ENCODE data around the gene PEPD.
A peak's percentile ranks its signal among the peaks of the same experiment; 100 is the strongest.

PEPD gene

GRCh38 chr19:33456076-33456844, 65.3 kb downstream of the PEPD start:
- DNase-seq: no peak

- DNase-seq: no peak
Measured at GRCh38 chr19:33453265-33453664, 68.3 kb downstream of the PEPD start.

- DNase-seq: no peak
Measured at GRCh38 chr19:33450689-33451088, 70.9 kb downstream of the PEPD start.

GRCh38 chr19:33449799-33450198, 71.8 kb downstream of the PEPD start:
- DNase-seq: no peak

- no peak for DNase-seq
Measured at GRCh38 chr19:33448159-33448516, 73.5 kb downstream of the PEPD start.

- no peak for DNase-seq
Measured at GRCh38 chr19:33447336-33448158, 74.0 kb downstream of the PEPD start.

- no peak for DNase-seq
Measured at GRCh38 chr19:33446330-33447293, 75.0 kb downstream of the PEPD start.

GRCh38 chr19:33445442-33446329, 75.9 kb downstream of the PEPD start:
- no peak for DNase-seq

GRCh38 chr19:33444562-33445441, 76.8 kb downstream of the PEPD start:
- no peak for DNase-seq

- DNase-seq: no peak
Measured at GRCh38 chr19:33443638-33444561, 77.7 kb downstream of the PEPD start.

GRCh38 chr19:33442706-33443105, 78.9 kb downstream of the PEPD start:
- no peak for DNase-seq

GRCh38 chr19:33441828-33442227, 79.8 kb downstream of the PEPD start:
- DNase-seq: no peak

GRCh38 chr19:33441277-33441699, 80.3 kb downstream of the PEPD start:
- no peak for DNase-seq

GRCh38 chr19:33440682-33441081, 80.9 kb downstream of the PEPD start:
- DNase-seq: no peak

GRCh38 chr19:33440241-33440640, 81.3 kb downstream of the PEPD start:
- DNase-seq: no peak

- DNase-seq: no peak
Measured at GRCh38 chr19:33438987-33439781, 82.4 kb downstream of the PEPD start.

GRCh38 chr19:33437821-33438671, 83.5 kb downstream of the PEPD start:
- DNase-seq: peak; percentile 95

- DNase-seq: no peak
Measured at GRCh38 chr19:33437393-33437820, 84.2 kb downstream of the PEPD start.

Measured in SHP77 treated with DMSO at 0.1 percent for 48 hours (cell line).